ENCODE data around the gene OSBPL6.
A peak's percentile ranks its signal among the peaks of the same experiment; 100 is the strongest.

OSBPL6 gene

GRCh38 chr2:178191511-178191910 lies 2.8 kb upstream of the OSBPL6 start:
- TF ChIP-seq EZH2phosphoT487 (IDR thresholded peaks at IDR 0.05; ENCODE audit: borderline replicate concordance) (no peak), CTCF (conservative IDR thresholded peaks at IDR 0.05; ENCODE audit: low read length) (no peak)
- no peaks in the 10 kb centered on the region for H4K20me1 ChIP-seq (ENCODE audit: insufficient read depth, low read length, poor library complexity, severe bottlenecking)
- H3K9me2 ChIP-seq (replicated peaks; ENCODE audit: low read depth, low read length), result no peaks in the 10 kb centered on the region
- no peak overlapping the region for H3K9ac ChIP-seq (ENCODE audit: low read depth, low read length, poor library complexity, severe bottlenecking)
- H3K4me2 ChIP-seq (ENCODE audit: low read depth, low read length, poor library complexity, severe bottlenecking), result no peak overlapping the region
- no peaks in the 10 kb centered on the region for H3K27me3 ChIP-seq (ENCODE audit: insufficient read depth, low read length, poor library complexity, severe bottlenecking)
- no peak overlapping the region for H3K4me3 ChIP-seq (ENCODE audit: low read length, poor library complexity, severe bottlenecking)
- H3K36me3 ChIP-seq (ENCODE audit: insufficient read depth, low read length), result no peaks in the 10 kb centered on the region
- no peaks in the 10 kb centered on the region for H3K9me3 ChIP-seq (ENCODE audit: insufficient read depth, low read depth, low read length)
- H3K79me2 ChIP-seq (ENCODE audit: insufficient read depth, low read length), result no peaks in the 10 kb centered on the region
- peak overlapping the region; percentile 46; the same call in 1 of the 2 replicates for H2AFZ ChIP-seq (ENCODE audit: low read length)
- H3F3A ChIP-seq (ENCODE audit: low read depth), result no peaks in the 10 kb centered on the region
- no peaks in the 10 kb centered on the region for H3K4me1 ChIP-seq (ENCODE audit: insufficient read depth, low read length, poor library complexity, severe bottlenecking)

- no peak for TF ChIP-seq EZH2phosphoT487 (IDR thresholded peaks at IDR 0.05; ENCODE audit: borderline replicate concordance)
- no peak for TF ChIP-seq CTCF (conservative IDR thresholded peaks at IDR 0.05; ENCODE audit: low read length)
- Histone ChIP-seq H3K4me1 (ENCODE audit: insufficient read depth, low read length, poor library complexity, severe bottlenecking) (peaks cover 4% of the 10 kb centered on the region), H3K4me2 (ENCODE audit: low read depth, low read length, poor library complexity, severe bottlenecking) (no peak overlapping the region), H3K36me3 (ENCODE audit: insufficient read depth, low read length) (no peaks in the 10 kb centered on the region), H3K9ac (ENCODE audit: low read depth, low read length, poor library complexity, severe bottlenecking) (no peak overlapping the region), H3K4me3 (ENCODE audit: low read length, poor library complexity, severe bottlenecking) (no peak overlapping the region), H3K27me3 (ENCODE audit: insufficient read depth, low read length, poor library complexity, severe bottlenecking) (no peaks in the 10 kb centered on the region), H2AFZ (ENCODE audit: low read length) (peak overlapping the region; percentile 43; the same call in 1 of the 2 replicates), H4K20me1 (ENCODE audit: insufficient read depth, low read length, poor library complexity, severe bottlenecking) (no peaks in the 10 kb centered on the region), H3K9me2 (replicated peaks; ENCODE audit: low read depth, low read length) (no peaks in the 10 kb centered on the region), H3K9me3 (ENCODE audit: insufficient read depth, low read depth, low read length) (no peaks in the 10 kb centered on the region), H3F3A (ENCODE audit: low read depth) (no peaks in the 10 kb centered on the region), H3K79me2 (ENCODE audit: insufficient read depth, low read length) (no peaks in the 10 kb centered on the region)
Measured at GRCh38 chr2:178193496-178193822, 853 bp upstream of the OSBPL6 start.

- Histone ChIP-seq H3K4me2 (ENCODE audit: low read depth, low read length, poor library complexity, severe bottlenecking) (no peak overlapping the region), H3F3A (ENCODE audit: low read depth) (no peaks in the 10 kb centered on the region), H3K36me3 (ENCODE audit: insufficient read depth, low read length) (no peaks in the 10 kb centered on the region), H2AFZ (ENCODE audit: low read length) (no peak overlapping the region), H3K79me2 (ENCODE audit: insufficient read depth, low read length) (no peaks in the 10 kb centered on the region), H3K4me3 (ENCODE audit: low read length, poor library complexity, severe bottlenecking) (no peak overlapping the region), H3K4me1 (ENCODE audit: insufficient read depth, low read length, poor library complexity, severe bottlenecking) (peaks cover 4% of the 10 kb centered on the region), H3K27me3 (ENCODE audit: insufficient read depth, low read length, poor library complexity, severe bottlenecking) (no peaks in the 10 kb centered on the region), H3K9ac (ENCODE audit: low read depth, low read length, poor library complexity, severe bottlenecking) (no peak overlapping the region), H3K9me2 (replicated peaks; ENCODE audit: low read depth, low read length) (no peaks in the 10 kb centered on the region), H3K9me3 (ENCODE audit: insufficient read depth, low read depth, low read length) (no peaks in the 10 kb centered on the region), H4K20me1 (ENCODE audit: insufficient read depth, low read length, poor library complexity, severe bottlenecking) (no peaks in the 10 kb centered on the region)
- TF ChIP-seq CTCF (conservative IDR thresholded peaks at IDR 0.05; ENCODE audit: low read length) (no peak), EZH2phosphoT487 (IDR thresholded peaks at IDR 0.05; ENCODE audit: borderline replicate concordance) (no peak)
Measured at GRCh38 chr2:178194600-178195389, 483 bp downstream of the OSBPL6 start.
